Measurements from ENCODE around the gene MOCS3.

The MOCS3 gene

GRCh38 chr20:50958615-50959542 lies at the start of gene MOCS3:
Gene MOCS3, plus strand, starts transcription at chr20:50958818. Its CDS starts 25 bp downstream, at chr20:50958843.
- DNase-seq = no peak

GRCh38 chr20:50909413-50909812 lies 49.2 kb upstream of the MOCS3 start:
- DNase-seq = no peak

GRCh38 chr20:50911030-50911429 lies 47.6 kb upstream of the MOCS3 start:
- DNase-seq = no peak

DNA sequence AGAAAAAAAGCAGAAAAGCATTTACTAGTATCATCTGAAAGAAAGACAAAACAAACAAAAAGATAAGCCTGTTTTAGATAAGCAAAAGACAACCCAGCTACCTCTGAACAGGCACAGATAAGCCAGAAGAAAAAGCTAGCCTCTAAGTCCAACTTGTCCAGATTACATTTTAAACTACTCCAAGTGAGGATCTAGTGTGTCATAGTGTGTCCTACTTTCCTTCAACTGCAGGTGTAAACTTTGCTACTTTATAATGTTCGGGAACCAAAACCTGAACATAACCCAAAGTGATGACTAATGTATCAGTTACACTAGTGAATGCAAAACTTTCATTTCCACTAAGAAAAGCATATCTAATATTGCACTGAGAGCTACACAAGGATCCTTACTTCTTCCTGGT lies 46.9 kb upstream of the MOCS3 start:
- no peak for DNase-seq

DNA sequence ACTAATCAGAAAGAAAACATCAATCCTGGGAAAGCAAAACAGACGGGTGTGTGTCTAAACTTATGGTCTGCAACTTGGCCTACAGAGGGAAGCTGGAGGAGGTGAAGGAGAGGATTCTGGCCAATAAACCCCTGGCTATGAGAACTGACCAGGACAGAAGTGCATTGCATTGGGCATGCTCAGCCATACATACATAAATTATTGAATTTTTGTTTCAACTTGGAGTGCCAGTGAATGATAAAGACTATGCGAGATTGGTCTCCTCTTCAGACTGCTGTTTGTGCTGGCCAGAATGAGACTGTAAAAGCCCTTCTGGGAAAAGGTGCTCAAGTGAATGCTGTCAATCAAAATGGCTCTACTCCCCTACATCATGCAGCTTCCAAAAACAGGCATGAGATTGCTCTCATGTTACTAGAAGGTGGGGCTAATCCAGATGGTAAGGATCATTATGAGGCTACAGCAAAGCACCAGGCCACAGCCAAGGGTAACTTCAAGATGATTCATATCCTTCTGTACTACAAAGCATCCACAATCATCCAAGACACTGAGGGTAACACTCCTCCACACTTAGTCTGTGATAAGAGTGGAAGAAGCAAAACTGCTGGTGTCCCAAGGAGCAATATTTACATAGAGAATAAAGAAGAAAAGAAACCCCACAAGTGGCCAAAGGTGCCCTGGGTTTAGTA lies 44.8 kb upstream of the MOCS3 start:
- no peak for DNase-seq

GRCh38 chr20:50915424-50915823 lies 43.2 kb upstream of the MOCS3 start:
- DNase-seq = no peak

DNA sequence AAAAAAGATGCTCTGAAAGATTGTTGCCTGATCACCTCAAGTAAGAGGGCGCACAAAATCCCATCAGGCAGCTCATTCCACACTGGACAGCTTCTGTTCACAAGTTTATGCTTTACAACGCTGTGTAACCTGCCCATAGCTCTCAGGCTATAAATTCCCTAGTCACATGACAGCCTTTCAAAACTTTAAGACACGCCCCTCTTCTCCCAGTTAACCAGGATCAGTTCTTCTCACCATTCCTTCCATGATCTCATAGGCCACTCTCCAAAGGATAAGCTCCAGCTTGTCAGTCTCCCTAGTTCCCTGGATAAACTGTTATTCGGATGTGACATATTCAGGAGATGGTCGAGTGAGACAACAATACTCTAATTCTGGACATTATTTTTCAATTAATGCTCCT lies 42.4 kb upstream of the MOCS3 start:
- no peak for DNase-seq

DNA sequence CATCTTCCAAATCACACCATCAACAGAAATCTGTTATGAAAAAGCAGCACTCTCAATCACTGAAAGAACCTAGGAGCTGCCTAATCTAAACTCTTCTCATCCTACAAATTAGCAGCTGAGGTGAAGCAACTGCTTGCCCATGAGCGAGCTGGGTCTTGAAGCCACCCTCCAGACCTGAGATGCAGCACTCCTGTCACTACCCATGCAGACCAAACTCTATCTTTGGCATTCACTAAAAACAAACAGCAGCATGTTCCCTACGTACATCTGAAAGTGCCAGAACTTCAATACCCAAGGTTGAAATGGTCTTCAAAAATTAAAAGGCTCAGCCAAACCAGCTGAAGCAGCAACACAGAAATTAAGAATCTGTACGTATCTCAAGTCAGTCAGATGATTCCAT lies 41.7 kb upstream of the MOCS3 start:
- no peak for DNase-seq

GRCh38 chr20:50918403-50918802 lies 40.2 kb upstream of the MOCS3 start:
- no peak for DNase-seq

- DNase-seq = no peak
Measured at GRCh38 chr20:50919567-50919966, 39.1 kb upstream of the MOCS3 start.

DNA sequence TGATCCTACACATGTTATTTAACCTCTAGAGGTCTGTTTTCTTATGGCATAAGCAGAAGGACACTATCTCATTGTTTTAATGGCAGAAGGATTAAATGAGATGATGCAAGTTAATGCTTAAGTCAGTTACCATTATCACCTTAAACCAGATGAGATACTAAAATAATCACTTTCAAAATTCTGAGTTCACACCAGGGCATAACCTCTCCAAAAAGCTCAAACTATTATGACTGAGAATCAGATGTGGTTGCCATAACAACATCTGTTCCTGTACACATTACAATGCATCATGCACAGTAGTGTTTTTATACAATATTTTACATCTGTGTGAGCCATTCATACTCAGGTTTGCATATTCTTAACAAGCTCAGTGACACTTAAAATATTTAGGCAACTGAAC lies 37.6 kb upstream of the MOCS3 start:
- no peak for DNase-seq

- DNase-seq = no peak
Measured at GRCh38 chr20:50921803-50922501, 36.7 kb upstream of the MOCS3 start.

GRCh38 chr20:50924261-50924920 lies 34.2 kb upstream of the MOCS3 start:
- no peak for DNase-seq

- no peak for DNase-seq
Measured at GRCh38 chr20:50926530-50926929, 32.1 kb upstream of the MOCS3 start.

DNA sequence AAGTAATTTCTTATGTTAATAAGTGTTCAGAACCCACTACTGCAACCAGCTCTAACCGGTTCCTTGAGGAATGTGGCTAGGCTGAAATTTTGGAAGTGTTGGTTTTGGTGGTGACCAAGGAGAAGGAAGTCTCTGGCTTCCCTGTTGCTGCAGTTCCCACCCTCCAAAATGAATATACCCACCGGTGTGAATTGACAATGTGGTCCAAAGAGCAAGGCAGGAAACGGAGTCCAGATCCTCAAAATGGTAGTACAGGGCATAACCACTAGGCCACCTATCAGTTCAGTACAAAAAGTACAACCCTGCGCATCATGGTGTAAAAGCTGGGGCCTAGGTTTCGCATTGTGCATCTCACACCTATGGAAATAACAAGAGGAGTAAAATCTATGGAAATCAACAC lies 30.1 kb upstream of the MOCS3 start:
- no peak for DNase-seq

DNA sequence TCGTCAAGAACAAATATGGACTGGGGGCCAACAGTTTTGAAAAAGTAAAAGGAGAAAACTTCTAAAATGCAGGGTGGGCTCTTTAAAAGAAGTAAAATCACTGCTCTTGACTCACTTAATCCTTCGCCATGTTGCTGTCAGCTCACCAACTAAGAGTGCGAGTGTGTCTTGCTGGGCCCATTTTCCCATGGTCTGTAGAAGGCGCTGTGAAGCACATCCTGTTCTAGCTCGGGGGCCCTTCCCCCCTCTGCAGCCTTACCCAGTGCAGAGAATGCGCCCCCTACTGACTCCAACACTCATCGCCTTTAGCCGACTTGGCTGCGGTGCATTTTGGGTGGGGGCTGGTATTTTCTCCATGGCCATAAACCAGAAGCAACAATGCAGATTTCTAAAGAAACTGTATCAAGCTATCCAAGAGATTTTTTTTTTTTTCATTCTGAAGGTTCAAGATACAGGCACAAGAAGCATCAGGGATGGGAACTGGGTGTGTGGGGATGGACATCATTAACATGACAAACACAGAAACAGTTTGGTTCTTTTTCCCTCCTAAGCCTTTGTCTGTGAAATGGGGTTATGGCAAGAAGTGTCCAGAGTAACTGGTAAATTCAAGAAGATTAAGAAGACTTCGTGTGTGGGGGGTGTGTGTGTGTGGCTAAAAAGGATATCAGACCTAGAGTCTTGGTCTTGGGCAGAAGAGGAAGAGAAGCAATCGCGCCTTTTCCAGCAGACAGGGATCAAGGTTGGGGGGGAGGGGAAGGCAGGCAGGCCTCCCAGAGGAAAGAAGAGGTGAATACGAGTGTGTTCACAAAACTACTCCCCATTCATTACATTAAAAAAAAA lies 29.1 kb upstream of the MOCS3 start:
- DNase-seq = peak; percentile 50

- no peak for DNase-seq
Measured at GRCh38 chr20:50930139-50930975, 28.3 kb upstream of the MOCS3 start.

- no peak for DNase-seq
Measured at GRCh38 chr20:50930976-50931305, 27.7 kb upstream of the MOCS3 start.

DNA sequence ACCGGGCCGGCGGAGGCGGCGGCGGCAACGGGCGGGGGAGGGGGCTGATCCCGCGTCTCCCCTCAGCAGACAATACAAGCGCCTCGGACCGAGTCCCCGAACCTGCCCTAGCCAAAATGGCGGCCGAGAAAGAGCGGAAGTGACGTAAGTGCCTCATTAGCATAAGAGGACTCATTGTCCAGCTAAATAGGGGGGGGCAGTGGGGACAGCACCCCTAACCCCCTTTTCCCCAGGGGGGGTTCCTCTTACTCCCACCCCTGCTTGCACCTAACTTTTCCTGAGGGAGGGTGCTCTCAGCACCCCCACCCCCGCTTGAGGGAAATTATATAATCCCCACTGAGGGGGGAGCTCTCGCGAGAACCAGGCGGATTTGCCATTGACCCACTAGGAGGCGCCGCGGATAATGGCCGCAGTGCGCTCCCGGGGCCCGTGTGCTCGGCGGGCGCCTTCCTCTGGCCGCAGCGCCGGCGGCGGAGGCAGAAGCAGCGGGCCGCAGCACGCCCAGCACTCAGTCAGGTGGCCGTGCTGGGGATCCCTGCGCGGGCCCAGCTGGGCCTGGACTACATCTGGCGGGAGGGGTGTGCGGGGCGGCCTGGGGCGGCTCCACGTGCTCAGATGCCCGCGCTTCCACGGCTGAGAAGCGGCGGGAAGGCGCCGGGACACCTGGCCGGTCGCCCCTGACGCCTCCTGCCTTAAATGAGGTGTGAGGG lies 27.2 kb upstream of the MOCS3 start, which contains the start of gene ADNP:
ADNP (minus strand) TSS at position 132 of the 710 bp plus-strand sequence. CDS start 27,441 bp downstream, outside the sequence.
- peak; percentile 39 for DNase-seq

DNA sequence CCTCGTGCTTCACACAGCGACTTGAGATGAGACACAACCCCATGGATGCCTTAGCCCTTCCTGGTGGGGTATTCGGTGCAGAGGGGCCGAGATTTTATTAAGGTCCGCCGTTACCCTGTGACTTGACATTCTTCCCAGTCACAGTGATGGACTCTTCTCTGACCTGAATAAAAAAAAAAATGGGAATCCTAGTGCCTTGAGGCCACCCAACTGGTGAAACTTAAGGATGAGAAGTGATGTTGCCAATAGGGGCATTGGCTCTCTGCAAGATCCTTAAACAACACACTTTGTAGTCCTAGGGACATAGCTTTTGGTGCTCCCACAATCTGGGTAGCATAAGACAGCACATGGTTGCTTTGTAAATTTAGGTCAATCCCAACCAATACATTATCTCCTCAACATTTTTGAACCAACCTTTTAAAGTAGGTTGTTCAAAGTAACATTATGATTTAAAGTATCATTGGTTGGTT lies 26.6 kb upstream of the MOCS3 start:
- DNase-seq = no peak
